GM23338 (cell line): Measurements from ENCODE around the gene DGKE. TPM values are rescaled to one million over a fixed set of nuclear protein-coding genes. Genes with fewer than 3 reads are reported as not detected.

Source experiments
- ATAC-seq: fragments of 200-7000 bp; cut with Tn5 transposase; 3 replicates; pipeline ENCODE4 v1.9.1; 2020
- DNase-seq: peaks from one replicate; pipeline ENCODE4 v3.0.0-alpha.2; 2015; ENCODE audit warnings: low spot score
- H2AFZ ChIP-seq: fragments of 200-600 bp; sonication (generic); 2 replicates; pipeline ENCODE4 v1.8.0; 2016; ENCODE audit warnings: antibody characterized with exemption, mild to moderate bottlenecking, moderate library complexity
- H3F3A ChIP-seq: fragments of 200-600 bp; sonication (generic); replicated peaks from 2 replicates; pipeline ENCODE4 v1.8.0; 2017; ENCODE audit warnings: antibody characterized with exemption, mixed run types, low read depth
- H3K27ac ChIP-seq: fragments of 200-600 bp; sonication (generic); 2 replicates; pipeline ENCODE4 v1.6.1; 2016; ENCODE audit warnings: low read depth
- H3K27me3 ChIP-seq: fragments of 200-600 bp; sonication (generic); 2 replicates; pipeline ENCODE4 v1.8.0; 2016; ENCODE audit warnings: mild to moderate bottlenecking, mixed run types, moderate library complexity; ENCODE audit not compliant: insufficient read depth
- H3K36me3 ChIP-seq: fragments of 200-600 bp; sonication (generic); 2 replicates; pipeline ENCODE4 v1.8.0; 2016; ENCODE audit warnings: mild to moderate bottlenecking; ENCODE audit not compliant: insufficient read depth
- H3K4me1 ChIP-seq: fragments of 200-600 bp; sonication (generic); 2 replicates; pipeline ENCODE4 v1.8.0; 2016; ENCODE audit warnings: mild to moderate bottlenecking, moderate library complexity; ENCODE audit not compliant: insufficient read depth
- H3K4me2 ChIP-seq: fragments of 200-600 bp; sonication (generic); 2 replicates; pipeline ENCODE4 v1.7.1; 2017; ENCODE audit warnings: mixed run types
- H3K4me3 ChIP-seq: fragments of 200-600 bp; sonication (generic); 2 replicates; pipeline ENCODE4 v1.6.1; 2016; ENCODE audit warnings: mixed run types
- H3K79me2 ChIP-seq: fragments of 200-600 bp; sonication (generic); replicated peaks from 2 replicates; pipeline ENCODE4 v1.8.0; 2017; ENCODE audit warnings: mild to moderate bottlenecking; ENCODE audit not compliant: insufficient read depth
- H3K9me2 ChIP-seq: fragments of 200-600 bp; sonication (generic); 2 replicates; pipeline ENCODE4 v1.8.0; 2017; ENCODE audit not compliant: insufficient read depth
- H4K20me1 ChIP-seq: fragments of 200-600 bp; sonication (generic); replicated peaks from 2 replicates; pipeline ENCODE4 v1.8.0; 2017; ENCODE audit warnings: mild to moderate bottlenecking; ENCODE audit not compliant: insufficient read depth
- H3K27ac Mint-ChIP-seq: 2 replicates; pipeline ENCODE4 v1.8.0; 2020; ENCODE audit warnings: inconsistent platforms, mild to moderate bottlenecking, moderate library complexity, mixed read lengths
- H3K27me3 Mint-ChIP-seq: 3 replicates; pipeline ENCODE4 v1.8.0; 2022; ENCODE audit warnings: low read depth, mild to moderate bottlenecking, moderate library complexity, mixed read lengths, inconsistent platforms; ENCODE audit not compliant: insufficient read depth, poor library complexity
- H3K36me3 Mint-ChIP-seq: 3 replicates; pipeline ENCODE4 v1.8.0; 2021; ENCODE audit warnings: low read depth, mild to moderate bottlenecking, inconsistent platforms, moderate library complexity, mixed read lengths
- H3K4me1 Mint-ChIP-seq: 3 replicates; pipeline ENCODE4 v1.8.0; 2020; ENCODE audit warnings: mild to moderate bottlenecking, inconsistent platforms, mixed read lengths
- H3K4me3 Mint-ChIP-seq: 3 replicates; pipeline ENCODE4 v1.8.0; 2021; ENCODE audit warnings: moderate library complexity, mild to moderate bottlenecking, inconsistent platforms, mixed read lengths
- H3K9me3 Mint-ChIP-seq: 3 replicates; pipeline ENCODE4 v1.8.0; 2020; ENCODE audit warnings: moderate library complexity, mild to moderate bottlenecking, inconsistent platforms, mixed read lengths
- CREB1 ChIP-seq: fragments of 250-450 bp; sonication (Bioruptor Pico); IDR thresholded peaks from 2 replicates; pipeline ENCODE4 v1.5.0; 2020; ENCODE audit warnings: low read depth, mild to moderate bottlenecking, moderate library complexity
- ETS1 ChIP-seq: IDR thresholded peaks from 2 replicates; pipeline ENCODE4 v1.6.1; 2016; ENCODE audit warnings: antibody characterized with exemption
- EZH2 ChIP-seq: fragments of 200-600 bp; sonication (generic); IDR thresholded peaks from one replicate; pipeline ENCODE4 v1.8.0; 2017; ENCODE audit warnings: antibody characterized with exemption, mild to moderate bottlenecking, low read depth; ENCODE audit not compliant: unreplicated experiment
- EZH2phosphoT487 ChIP-seq: fragments of 200-600 bp; sonication (generic); IDR thresholded peaks from one replicate; pipeline ENCODE4 v1.8.1; 2018; ENCODE audit warnings: antibody characterized with exemption; ENCODE audit not compliant: unreplicated experiment
- JUNB ChIP-seq: IDR thresholded peaks from one replicate; pipeline ENCODE4 v1.6.1; 2016; ENCODE audit warnings: antibody characterized with exemption; ENCODE audit not compliant: unreplicated experiment
- NANOG ChIP-seq: IDR thresholded peaks from 2 replicates; pipeline ENCODE4 v1.6.1; 2016; ENCODE audit warnings: antibody characterized with exemption, borderline replicate concordance
- POLR2AphosphoS5 ChIP-seq: IDR thresholded peaks from 2 replicates; pipeline ENCODE4 v1.6.1; 2016; ENCODE audit warnings: antibody characterized with exemption, low read depth
- REST ChIP-seq: IDR thresholded peaks from one replicate; pipeline ENCODE4 v1.6.1; 2018; ENCODE audit warnings: antibody characterized with exemption; ENCODE audit not compliant: unreplicated experiment
- STAT1 ChIP-seq: IDR thresholded peaks from one replicate; pipeline ENCODE4 v1.6.1; 2016; ENCODE audit warnings: antibody characterized with exemption; ENCODE audit not compliant: unreplicated experiment
- ZNF114 ChIP-seq: fragments of 250-450 bp; sonication (Bioruptor Pico); IDR thresholded peaks from 2 replicates; pipeline ENCODE4 v1.5.0; 2020; ENCODE audit warnings: mild to moderate bottlenecking, moderate library complexity
- ZNF331 ChIP-seq: fragments of 250-450 bp; sonication (Bioruptor Pico); IDR thresholded peaks from 2 replicates; pipeline ENCODE4 v1.5.0; 2020; ENCODE audit warnings: low read depth, mild to moderate bottlenecking, moderate library complexity
- polyA plus RNA-seq: library from polyadenylated mRNA; unstranded; fragments of >200 nt; fragmentation: Nextera tagmentation; extraction: Ambion mirVana; gene quantifications from 2 replicates; pipeline ENCODE4 v1.2.1, GENCODE V29; 2016
- total RNA-seq: library from RNA; depleted of rRNA; stranded (reverse); fragments of >200 nt; shearing (Covaris generic); gene quantifications from 2 replicates; pipeline ENCODE4 v1.2.3, GENCODE V29; 2014
- TF ChIP-seq, protein P1 (sequence below): fragments of 250-450 bp; sonication (Bioruptor Pico); IDR thresholded peaks from 2 replicates; pipeline ENCODE4 v1.5.0; 2020; ENCODE audit warnings: mild to moderate bottlenecking, moderate library complexity
- TF ChIP-seq, protein P2 (sequence below), 2 experiments: fragments of 200-600 bp in 1 of 2; sonication (generic) in 1 of 2; conservative IDR thresholded peaks; 2 replicates each; pipeline versions ENCODE4 v1.5.1 to v1.6.1; 2016 to 2017; ENCODE audit warnings: antibody characterized with exemption in 2 of 2, low read depth in 2 of 2, mild to moderate bottlenecking in 2 of 2, moderate library complexity in 1 of 2

The DGKE gene
- total and polyA plus RNA-seq, 2 experiments from 2014 or later, result 3.9 to 10.1 TPM

- H2AFZ ChIP-seq, result peak overlapping the region; percentile 84
Observed at GRCh38 chr17:56913353-56913866, 79.5 kb downstream of the DGKE start.

More at GRCh38 chr17:56913353-56913866, 79.5 kb downstream of the DGKE start:
- peak overlapping the region; percentile 82 for H3K4me3 Mint-ChIP-seq
- Histone ChIP-seq H3K4me1 (peaks cover 16% of the 10 kb centered on the region), H3F3A (no peaks in the 10 kb centered on the region), H3K36me3 (no peaks in the 10 kb centered on the region), H3K27me3 (peaks cover 30% of the 10 kb centered on the region), H3K79me2 (peaks cover 29% of the 10 kb centered on the region), H3K4me3 (peak overlapping the region; percentile 60), H3K9me2 (no peaks in the 10 kb centered on the region), H3K27ac (no peak overlapping the region), H4K20me1 (peaks cover 6% of the 10 kb centered on the region; the same call in 1 of the 2 replicates), H3K4me2 (peak overlapping the region; percentile 91)
- peak; percentile 62 for ATAC-seq
- no peak for TF ChIP-seq ZNF331 (CRISPR knock-in tag)
- no peak for TF ChIP-seq POLR2AphosphoS5
- TF ChIP-seq EZH2, result no peak
- no peak for TF ChIP-seq JUNB
- TF ChIP-seq, protein P1, sequence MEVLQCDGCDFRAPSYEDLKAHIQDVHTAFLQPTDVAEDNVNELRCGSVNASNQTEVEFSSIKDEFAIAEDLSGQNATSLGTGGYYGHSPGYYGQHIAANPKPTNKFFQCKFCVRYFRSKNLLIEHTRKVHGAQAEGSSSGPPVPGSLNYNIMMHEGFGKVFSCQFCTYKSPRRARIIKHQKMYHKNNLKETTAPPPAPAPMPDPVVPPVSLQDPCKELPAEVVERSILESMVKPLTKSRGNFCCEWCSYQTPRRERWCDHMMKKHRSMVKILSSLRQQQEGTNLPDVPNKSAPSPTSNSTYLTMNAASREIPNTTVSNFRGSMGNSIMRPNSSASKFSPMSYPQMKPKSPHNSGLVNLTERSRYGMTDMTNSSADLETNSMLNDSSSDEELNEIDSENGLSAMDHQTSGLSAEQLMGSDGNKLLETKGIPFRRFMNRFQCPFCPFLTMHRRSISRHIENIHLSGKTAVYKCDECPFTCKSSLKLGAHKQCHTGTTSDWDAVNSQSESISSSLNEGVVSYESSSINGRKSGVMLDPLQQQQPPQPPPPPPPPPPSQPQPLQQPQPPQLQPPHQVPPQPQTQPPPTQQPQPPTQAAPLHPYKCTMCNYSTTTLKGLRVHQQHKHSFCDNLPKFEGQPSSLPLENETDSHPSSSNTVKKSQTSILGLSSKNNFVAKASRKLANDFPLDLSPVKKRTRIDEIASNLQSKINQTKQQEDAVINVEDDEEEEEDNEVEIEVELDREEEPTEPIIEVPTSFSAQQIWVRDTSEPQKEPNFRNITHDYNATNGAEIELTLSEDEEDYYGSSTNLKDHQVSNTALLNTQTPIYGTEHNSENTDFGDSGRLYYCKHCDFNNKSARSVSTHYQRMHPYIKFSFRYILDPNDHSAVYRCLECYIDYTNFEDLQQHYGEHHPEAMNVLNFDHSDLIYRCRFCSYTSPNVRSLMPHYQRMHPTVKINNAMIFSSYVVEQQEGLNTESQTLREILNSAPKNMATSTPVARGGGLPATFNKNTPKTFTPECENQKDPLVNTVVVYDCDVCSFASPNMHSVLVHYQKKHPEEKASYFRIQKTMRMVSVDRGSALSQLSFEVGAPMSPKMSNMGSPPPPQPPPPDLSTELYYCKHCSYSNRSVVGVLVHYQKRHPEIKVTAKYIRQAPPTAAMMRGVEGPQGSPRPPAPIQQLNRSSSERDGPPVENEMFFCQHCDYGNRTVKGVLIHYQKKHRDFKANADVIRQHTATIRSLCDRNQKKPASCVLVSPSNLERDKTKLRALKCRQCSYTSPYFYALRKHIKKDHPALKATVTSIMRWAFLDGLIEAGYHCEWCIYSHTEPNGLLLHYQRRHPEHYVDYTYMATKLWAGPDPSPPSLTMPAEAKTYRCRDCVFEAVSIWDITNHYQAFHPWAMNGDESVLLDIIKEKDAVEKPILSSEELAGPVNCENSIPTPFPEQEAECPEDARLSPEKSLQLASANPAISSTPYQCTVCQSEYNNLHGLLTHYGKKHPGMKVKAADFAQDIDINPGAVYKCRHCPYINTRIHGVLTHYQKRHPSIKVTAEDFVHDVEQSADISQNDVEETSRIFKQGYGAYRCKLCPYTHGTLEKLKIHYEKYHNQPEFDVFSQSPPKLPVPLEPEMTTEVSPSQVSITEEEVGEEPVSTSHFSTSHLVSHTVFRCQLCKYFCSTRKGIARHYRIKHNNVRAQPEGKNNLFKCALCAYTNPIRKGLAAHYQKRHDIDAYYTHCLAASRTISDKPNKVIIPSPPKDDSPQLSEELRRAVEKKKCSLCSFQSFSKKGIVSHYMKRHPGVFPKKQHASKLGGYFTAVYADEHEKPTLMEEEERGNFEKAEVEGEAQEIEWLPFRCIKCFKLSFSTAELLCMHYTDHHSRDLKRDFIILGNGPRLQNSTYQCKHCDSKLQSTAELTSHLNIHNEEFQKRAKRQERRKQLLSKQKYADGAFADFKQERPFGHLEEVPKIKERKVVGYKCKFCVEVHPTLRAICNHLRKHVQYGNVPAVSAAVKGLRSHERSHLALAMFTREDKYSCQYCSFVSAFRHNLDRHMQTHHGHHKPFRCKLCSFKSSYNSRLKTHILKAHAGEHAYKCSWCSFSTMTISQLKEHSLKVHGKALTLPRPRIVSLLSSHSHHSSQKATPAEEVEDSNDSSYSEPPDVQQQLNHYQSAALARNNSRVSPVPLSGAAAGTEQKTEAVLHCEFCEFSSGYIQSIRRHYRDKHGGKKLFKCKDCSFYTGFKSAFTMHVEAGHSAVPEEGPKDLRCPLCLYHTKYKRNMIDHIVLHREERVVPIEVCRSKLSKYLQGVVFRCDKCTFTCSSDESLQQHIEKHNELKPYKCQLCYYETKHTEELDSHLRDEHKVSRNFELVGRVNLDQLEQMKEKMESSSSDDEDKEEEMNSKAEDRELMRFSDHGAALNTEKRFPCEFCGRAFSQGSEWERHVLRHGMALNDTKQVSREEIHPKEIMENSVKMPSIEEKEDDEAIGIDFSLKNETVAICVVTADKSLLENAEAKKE (CRISPR knock-in tag), result no peak
- no peak for TF ChIP-seq STAT1
- TF ChIP-seq ETS1, result no peak
- TF ChIP-seq REST, result no peak
- no peak for TF ChIP-seq ZNF114
- TF ChIP-seq EZH2phosphoT487, result no peak
- TF ChIP-seq CREB1 (CRISPR knock-in tag), result no peak
- no peak for TF ChIP-seq NANOG
- TF ChIP-seq, protein P2, sequence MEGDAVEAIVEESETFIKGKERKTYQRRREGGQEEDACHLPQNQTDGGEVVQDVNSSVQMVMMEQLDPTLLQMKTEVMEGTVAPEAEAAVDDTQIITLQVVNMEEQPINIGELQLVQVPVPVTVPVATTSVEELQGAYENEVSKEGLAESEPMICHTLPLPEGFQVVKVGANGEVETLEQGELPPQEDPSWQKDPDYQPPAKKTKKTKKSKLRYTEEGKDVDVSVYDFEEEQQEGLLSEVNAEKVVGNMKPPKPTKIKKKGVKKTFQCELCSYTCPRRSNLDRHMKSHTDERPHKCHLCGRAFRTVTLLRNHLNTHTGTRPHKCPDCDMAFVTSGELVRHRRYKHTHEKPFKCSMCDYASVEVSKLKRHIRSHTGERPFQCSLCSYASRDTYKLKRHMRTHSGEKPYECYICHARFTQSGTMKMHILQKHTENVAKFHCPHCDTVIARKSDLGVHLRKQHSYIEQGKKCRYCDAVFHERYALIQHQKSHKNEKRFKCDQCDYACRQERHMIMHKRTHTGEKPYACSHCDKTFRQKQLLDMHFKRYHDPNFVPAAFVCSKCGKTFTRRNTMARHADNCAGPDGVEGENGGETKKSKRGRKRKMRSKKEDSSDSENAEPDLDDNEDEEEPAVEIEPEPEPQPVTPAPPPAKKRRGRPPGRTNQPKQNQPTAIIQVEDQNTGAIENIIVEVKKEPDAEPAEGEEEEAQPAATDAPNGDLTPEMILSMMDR (conservative IDR thresholded peaks at IDR 0.05; ENCODE audit: low read depth in 2 of 2), result no peak
- H3K36me3 Mint-ChIP-seq, result peaks cover 8% of the 10 kb centered on the region
- H3K27ac Mint-ChIP-seq, result no peak overlapping the region
- DNase-seq, result peak; percentile 76
- peaks cover 30% of the 10 kb centered on the region for H3K27me3 Mint-ChIP-seq
- H3K9me3 Mint-ChIP-seq, result no peaks in the 10 kb centered on the region
- H3K4me1 Mint-ChIP-seq, result peaks cover 14% of the 10 kb centered on the region
